Thyroid gland (tissue), 4 donors: Measurements from ENCODE around the gene UNKL.

Experiments used
- POLR2A ChIP-seq, 2 donors: fragments of 450-650 bp; IDR thresholded peaks; one replicate each; pipeline ENCODE4 v1.6.1; 2017; ENCODE audit warnings: antibody characterized with exemption in 2 of 2, mild to moderate bottlenecking in 2 of 2, moderate library complexity in 1 of 2
- TF ChIP-seq, protein P1 (sequence below), 6 experiments: fragments of 200-600 bp in 3 of 6; fragments of 450-650 bp in 3 of 6; sonication (generic) in 3 of 6; IDR thresholded peaks; one replicate each; pipeline ENCODE4 v1.5.1; 2016 to 2019; ENCODE audit warnings: antibody characterized with exemption in 6 of 6, mild to moderate bottlenecking in 2 of 6, inconsistent platforms in 1 of 6, moderate library complexity in 1 of 6

DNA sequence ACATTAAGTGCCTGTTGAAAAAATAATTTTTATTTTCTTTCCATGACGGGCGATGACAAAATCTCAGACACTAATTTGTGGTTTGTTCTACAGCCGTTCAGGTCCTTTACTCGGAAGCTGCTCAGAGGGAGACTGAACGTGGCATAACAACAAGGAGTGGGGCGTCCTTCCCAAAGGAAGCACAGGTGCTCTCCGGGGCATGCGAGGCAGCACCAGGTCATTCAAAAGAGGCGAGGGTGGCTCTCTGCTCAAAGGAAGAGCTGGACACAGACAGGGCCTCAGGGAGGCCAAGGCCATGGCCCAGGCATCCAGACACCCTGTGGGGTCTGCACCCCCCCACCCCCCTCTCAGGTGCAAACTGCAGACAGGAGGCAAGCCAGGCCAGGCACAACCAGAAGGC, 16.2 kb downstream of the UNKL start:
- TF ChIP-seq, protein P1, sequence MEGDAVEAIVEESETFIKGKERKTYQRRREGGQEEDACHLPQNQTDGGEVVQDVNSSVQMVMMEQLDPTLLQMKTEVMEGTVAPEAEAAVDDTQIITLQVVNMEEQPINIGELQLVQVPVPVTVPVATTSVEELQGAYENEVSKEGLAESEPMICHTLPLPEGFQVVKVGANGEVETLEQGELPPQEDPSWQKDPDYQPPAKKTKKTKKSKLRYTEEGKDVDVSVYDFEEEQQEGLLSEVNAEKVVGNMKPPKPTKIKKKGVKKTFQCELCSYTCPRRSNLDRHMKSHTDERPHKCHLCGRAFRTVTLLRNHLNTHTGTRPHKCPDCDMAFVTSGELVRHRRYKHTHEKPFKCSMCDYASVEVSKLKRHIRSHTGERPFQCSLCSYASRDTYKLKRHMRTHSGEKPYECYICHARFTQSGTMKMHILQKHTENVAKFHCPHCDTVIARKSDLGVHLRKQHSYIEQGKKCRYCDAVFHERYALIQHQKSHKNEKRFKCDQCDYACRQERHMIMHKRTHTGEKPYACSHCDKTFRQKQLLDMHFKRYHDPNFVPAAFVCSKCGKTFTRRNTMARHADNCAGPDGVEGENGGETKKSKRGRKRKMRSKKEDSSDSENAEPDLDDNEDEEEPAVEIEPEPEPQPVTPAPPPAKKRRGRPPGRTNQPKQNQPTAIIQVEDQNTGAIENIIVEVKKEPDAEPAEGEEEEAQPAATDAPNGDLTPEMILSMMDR (IDR thresholded peaks at IDR 0.05), result no peak
- no peak for TF ChIP-seq POLR2A (IDR thresholded peaks at IDR 0.05)
